Large intestine (tissue), 3 donors: ENCODE measurements around the gene MINK1. TPM values are rescaled to one million over a fixed set of nuclear protein-coding genes. Genes with fewer than 3 reads are reported as not detected.
"Not testable (repeated sequence)": the region's sequence is repeated elsewhere in the genome, so short reads cannot be mapped to it uniquely, and the experiment has no call there.

Experiments
- DNase-seq, 2 donors: peaks; one replicate each; pipeline versions ENCODE4 v3.0.0 to v3.0.0-alpha.2; 2013
- H3K27ac ChIP-seq: one replicate; pipeline ENCODE4 v1.5.1; 2013; ENCODE audit warnings: low read length
- H3K27me3 ChIP-seq: 2 replicates; pipeline ENCODE4 v1.6.1; 2013; ENCODE audit warnings: low read length; ENCODE audit not compliant: control insufficient read depth, insufficient read depth
- H3K36me3 ChIP-seq: 2 replicates; pipeline ENCODE4 v1.6.1; 2013; ENCODE audit warnings: low read length; ENCODE audit not compliant: control insufficient read depth, insufficient read depth
- H3K4me1 ChIP-seq: one replicate; pipeline ENCODE4 v1.6.1; 2013; ENCODE audit warnings: low read length; ENCODE audit not compliant: control insufficient read depth, insufficient read depth
- H3K4me3 ChIP-seq: one replicate; pipeline ENCODE4 v1.5.1; 2013; ENCODE audit warnings: low read length
- H3K9me3 ChIP-seq: one replicate; pipeline ENCODE4 v1.6.1; 2013; ENCODE audit warnings: mild to moderate bottlenecking, low read depth, low read length, moderate library complexity; ENCODE audit not compliant: control insufficient read depth
- WGBS: methylation state at CpG from one replicate; pipeline ENCODE4 v1.1.5; 2013; ENCODE audit warnings: low lambda C conversion rate; ENCODE audit not compliant: insufficient coverage; 5-methylcytosine and 5-hydroxymethylcytosine counted together
- polyA plus RNA-seq: library from polyadenylated mRNA; unstranded; fragments of 120-200 nt; gene quantifications from one replicate; pipeline ENCODE4 v1.2.1, GENCODE V29; 2013

The MINK1 gene
- polyA plus RNA-seq, 1 donor = 103 TPM

- peaks cover 32% of the 10 kb centered on the region for H3K4me1 ChIP-seq
Observed at GRCh38 chr17:4899341-4900230, 66.4 kb downstream of the MINK1 start, which contains the start of gene C17orf107. TSS of gene C17orf107 (plus strand) at chr17:4899536. CDS start at chr17:4899763, 227 bp downstream.

GRCh38 chr17:4900231-4901107 lies 67.3 kb downstream of the MINK1 start:
- H3K36me3 ChIP-seq = peaks cover 22% of the 10 kb centered on the region
- WGBS = no CpG with 5 or more reads among the region's 65 CpGs
- peak; percentile 53 to 58 for DNase-seq
- peak overlapping the region; percentile 58 for H3K4me3 ChIP-seq
- peaks cover 32% of the 10 kb centered on the region for H3K27me3 ChIP-seq
- H3K4me1 ChIP-seq = peaks cover 32% of the 10 kb centered on the region
- peaks cover 17% of the 10 kb centered on the region for H3K9me3 ChIP-seq
- H3K27ac ChIP-seq = peak overlapping the region; percentile 2

More at GRCh38 chr17:4899341-4900230, 66.4 kb downstream of the MINK1 start, which contains the start of gene C17orf107:
- Histone ChIP-seq H3K36me3 (peaks cover 31% of the 10 kb centered on the region), H3K9me3 (peaks cover 17% of the 10 kb centered on the region), H3K27ac (no peak within 1 kb of the TSS), H3K27me3 (peaks cover 32% of the 10 kb centered on the region), H3K4me3 (peak within 1 kb of the TSS; percentile 58)
- peak; percentile 79 to 85 for DNase-seq
- no CpG with 5 or more reads among the region's 60 CpGs for WGBS

GRCh38 chr17:4901108-4901647 lies 68.0 kb downstream of the MINK1 start:
- Histone ChIP-seq H3K9me3 (peaks cover 17% of the 10 kb centered on the region), H3K4me1 (peaks cover 32% of the 10 kb centered on the region), H3K27ac (peak overlapping the region; percentile 2), H3K4me3 (peak overlapping the region; percentile 58), H3K36me3 (peaks cover 15% of the 10 kb centered on the region), H3K27me3 (peaks cover 32% of the 10 kb centered on the region)
- WGBS = no CpG with 5 or more reads among the region's 37 CpGs
- no peak for DNase-seq

GRCh38 chr17:4901648-4902344 lies 68.7 kb downstream of the MINK1 start:
- H3K36me3 ChIP-seq = peaks cover 9% of the 10 kb centered on the region
- H3K4me1 ChIP-seq = peaks cover 32% of the 10 kb centered on the region
- peak overlapping the region; percentile 58 for H3K4me3 ChIP-seq
- peaks cover 17% of the 10 kb centered on the region for H3K9me3 ChIP-seq
- no peak for DNase-seq
- no CpG with 5 or more reads among the region's 48 CpGs for WGBS
- peaks cover 32% of the 10 kb centered on the region for H3K27me3 ChIP-seq
- peak overlapping the region; percentile 21 for H3K27ac ChIP-seq

- peaks cover 32% of the 10 kb centered on the region for H3K27me3 ChIP-seq
- peaks cover 2% of the 10 kb centered on the region for H3K36me3 ChIP-seq
- H3K4me1 ChIP-seq = peaks cover 32% of the 10 kb centered on the region
- DNase-seq = no peak
- no peak overlapping the region for H3K4me3 ChIP-seq
- 50% methylated on average over 1 of the region's 8 CpGs for WGBS
- H3K9me3 ChIP-seq = peaks cover 17% of the 10 kb centered on the region
- no peak overlapping the region for H3K27ac ChIP-seq
Observed at GRCh38 chr17:4902540-4902939, 69.4 kb downstream of the MINK1 start.

- peak within 1 kb of the TSS; percentile 21 for H3K27ac ChIP-seq
- peaks cover 17% of the 10 kb centered on the region for H3K9me3 ChIP-seq
- H3K4me3 ChIP-seq = peak within 1 kb of the TSS; percentile 2
- DNase-seq = peak; percentile 83
- peaks cover 32% of the 10 kb centered on the region for H3K4me1 ChIP-seq
- no peaks in the 10 kb centered on the region for H3K36me3 ChIP-seq
- peaks cover 32% of the 10 kb centered on the region for H3K27me3 ChIP-seq
- WGBS = 0% methylated on average over 1 of the region's 10 CpGs
Observed at GRCh38 chr17:4903051-4903818, 70.1 kb downstream of the MINK1 start, which contains the start of gene CHRNE. TSS of gene CHRNE (minus strand) at chr17:4903098. CDS start at chr17:4903063, 35 bp downstream.

GRCh38 chr17:4906642-4907041 lies 73.5 kb downstream of the MINK1 start:
- H3K4me1 ChIP-seq = peaks cover 18% of the 10 kb centered on the region
- H3K9me3 ChIP-seq, H3K27me3 ChIP-seq, DNase-seq, H3K36me3 ChIP-seq, H3K4me3 ChIP-seq, H3K27ac ChIP-seq: not testable (repeated sequence)

- Histone ChIP-seq H3K4me3 (no peak overlapping the region), H3K27ac (no peak overlapping the region), H3K27me3 (no peaks in the 10 kb centered on the region), H3K4me1 (peaks cover 12% of the 10 kb centered on the region), H3K9me3 (no peaks in the 10 kb centered on the region), H3K36me3 (no peaks in the 10 kb centered on the region)
- WGBS = no CpG with 5 or more reads among the region's 10 CpGs
- DNase-seq = no peak
Observed at GRCh38 chr17:4908301-4908700, 75.2 kb downstream of the MINK1 start.

GRCh38 chr17:4908711-4909496 lies 75.8 kb downstream of the MINK1 start:
- Histone ChIP-seq H3K36me3 (no peaks in the 10 kb centered on the region), H3K27me3 (no peaks in the 10 kb centered on the region), H3K4me1 (peaks cover 16% of the 10 kb centered on the region), H3K4me3 (no peak overlapping the region), H3K9me3 (no peaks in the 10 kb centered on the region), H3K27ac (peak overlapping the region; percentile 75)
- no CpG with 5 or more reads among the region's 20 CpGs for WGBS
- peak; percentile 81 to 86 for DNase-seq
